ENCODE data around the gene CTNNA3.

CTNNA3 gene

GRCh38 chr10:66842371-66842770, 853.6 kb downstream of the CTNNA3 start:
- no peak for DNase-seq

DNA sequence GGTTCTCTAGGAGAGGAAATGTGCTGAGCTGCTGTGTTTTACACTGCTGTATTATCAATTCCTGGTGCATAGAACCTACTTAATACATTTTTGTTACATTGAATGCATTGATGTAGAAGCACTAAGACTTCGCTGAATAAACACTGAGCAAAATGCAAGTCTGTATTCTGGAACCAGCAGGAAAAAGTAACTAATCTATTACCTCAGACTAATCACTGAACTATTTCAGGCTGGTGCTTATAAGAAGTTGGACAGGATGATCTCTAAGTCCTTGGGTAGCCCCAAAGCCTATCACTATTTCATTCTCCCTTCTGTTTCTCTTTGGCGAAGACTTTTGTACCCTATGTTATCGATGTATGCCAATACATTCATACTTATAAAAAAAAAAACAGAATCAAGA, 857.3 kb downstream of the CTNNA3 start:
- no peak for DNase-seq

DNA sequence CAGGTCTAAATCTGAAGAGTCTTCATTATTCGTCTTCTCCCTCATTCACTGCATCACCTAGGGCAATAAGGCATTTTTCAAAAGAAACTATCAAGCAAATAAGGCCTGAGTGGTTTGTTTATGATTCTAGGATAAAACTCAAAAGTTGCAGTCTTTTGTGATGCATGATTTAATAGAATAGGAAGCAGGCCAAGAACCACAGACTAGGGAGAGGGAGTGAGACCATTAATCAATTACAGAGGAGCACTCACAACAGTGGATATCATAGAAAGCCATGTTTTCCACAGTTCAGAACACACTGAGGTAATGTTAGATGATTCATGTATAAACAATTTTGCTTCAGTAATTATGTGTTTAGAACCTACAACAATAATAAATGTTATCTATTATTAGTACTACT, 858.0 kb downstream of the CTNNA3 start:
- DNase-seq: no peak

DNA sequence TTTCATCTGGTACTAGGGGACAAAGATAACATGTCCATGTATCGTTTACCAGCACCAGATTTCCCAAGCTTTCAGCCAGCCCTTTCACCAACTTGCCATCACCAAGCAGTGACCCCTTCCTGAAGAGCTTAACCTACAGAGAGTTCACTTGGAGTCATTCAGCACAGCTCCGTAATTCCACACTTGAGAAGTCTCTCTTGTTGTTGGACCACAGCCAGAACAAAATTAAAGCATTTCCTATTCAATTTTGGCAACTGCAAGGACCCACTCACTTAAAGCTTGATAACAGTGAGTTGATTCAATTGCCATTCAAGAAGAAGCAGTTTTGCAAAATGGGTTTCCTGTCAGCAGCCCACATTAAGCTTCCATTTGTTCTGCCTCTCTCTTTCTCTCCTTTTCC, 858.7 kb downstream of the CTNNA3 start:
- DNase-seq: no peak

- DNase-seq: no peak
Observed at GRCh38 chr10:66836771-66837170, 859.2 kb downstream of the CTNNA3 start.

DNA sequence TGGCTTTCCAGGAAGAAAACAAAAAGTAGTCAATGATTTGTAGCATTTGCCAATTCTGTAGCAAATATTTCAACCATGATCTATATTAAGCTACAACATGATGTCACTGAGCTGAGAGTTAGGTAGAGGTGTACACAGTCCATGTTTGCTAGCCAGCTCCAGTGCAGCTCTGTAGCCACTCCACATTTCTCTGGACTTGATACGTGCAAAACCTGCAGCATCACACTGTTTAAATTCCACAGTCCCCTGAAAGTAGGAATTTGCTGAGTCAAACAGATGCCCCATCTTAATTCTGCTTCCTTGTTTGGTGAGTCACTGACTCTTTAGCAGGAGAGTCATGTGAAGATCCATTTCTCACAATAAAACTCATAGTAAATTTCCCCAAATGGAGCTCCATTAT, 859.9 kb downstream of the CTNNA3 start:
- no peak for DNase-seq

DNA sequence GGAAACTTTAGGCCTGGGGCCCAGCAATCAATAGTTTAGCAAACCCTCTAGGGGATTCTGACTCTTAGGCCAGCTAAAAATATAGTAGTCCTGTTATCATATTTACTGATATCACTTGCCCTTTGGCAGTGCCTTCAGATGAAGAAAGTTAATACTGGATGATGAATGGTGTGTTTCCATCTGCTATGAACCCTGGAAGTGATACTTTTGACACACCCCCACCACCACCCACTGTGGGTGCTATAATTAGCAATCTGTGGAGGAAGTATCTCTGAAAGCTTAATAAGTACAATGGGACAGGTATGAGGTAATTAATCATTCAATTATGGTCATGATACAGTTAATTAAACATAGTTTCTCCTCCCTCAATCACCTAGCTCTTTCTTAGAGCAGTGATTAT, 860.6 kb downstream of the CTNNA3 start:
- DNase-seq: no peak

DNA sequence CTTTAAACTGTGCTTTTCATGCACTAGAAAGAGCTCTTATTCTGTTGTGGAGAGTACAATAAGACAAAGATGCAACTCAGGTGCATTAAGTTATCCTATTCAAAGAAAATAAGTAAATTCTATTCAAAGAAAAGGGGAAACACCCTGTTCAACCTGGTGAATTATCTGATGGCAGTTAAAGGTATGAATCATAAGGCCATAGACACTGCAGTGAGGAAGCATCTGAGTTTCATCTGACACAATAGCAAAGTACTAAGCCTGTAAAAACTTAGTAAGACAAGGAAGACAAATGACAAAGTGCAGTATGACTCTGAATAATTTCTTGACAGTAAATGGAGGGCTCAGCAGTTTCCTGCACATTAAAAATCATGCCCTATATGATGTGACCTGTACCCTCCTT, 861.2 kb downstream of the CTNNA3 start:
- DNase-seq: no peak

GRCh38 chr10:66833861-66834260, 862.1 kb downstream of the CTNNA3 start:
- no peak for DNase-seq

GRCh38 chr10:66832781-66833422, 863.1 kb downstream of the CTNNA3 start:
- DNase-seq: no peak

- no peak for DNase-seq
Observed at GRCh38 chr10:66828957-66829356, 867.0 kb downstream of the CTNNA3 start.

- no peak for DNase-seq
Observed at GRCh38 chr10:66827353-66827752, 868.6 kb downstream of the CTNNA3 start.

DNA sequence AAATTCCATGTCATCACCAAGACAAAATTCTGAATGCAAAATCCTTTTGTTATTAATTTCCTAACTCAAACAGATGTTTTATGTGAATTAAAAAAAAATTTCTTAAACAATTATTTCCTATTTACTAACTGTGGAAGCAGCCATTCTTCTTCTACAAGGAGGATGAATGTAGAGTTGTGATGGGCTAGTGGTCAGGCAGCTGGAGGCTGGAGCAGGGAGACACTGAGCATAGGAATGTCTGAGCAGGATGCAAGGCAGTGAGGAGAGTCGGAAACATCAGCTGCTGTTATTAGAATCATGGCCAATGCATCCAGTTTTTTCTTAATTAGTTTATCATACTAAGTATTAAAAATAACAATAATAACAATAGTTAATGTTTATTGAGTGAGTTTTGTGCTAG, 872.7 kb downstream of the CTNNA3 start:
- DNase-seq: no peak

DNA sequence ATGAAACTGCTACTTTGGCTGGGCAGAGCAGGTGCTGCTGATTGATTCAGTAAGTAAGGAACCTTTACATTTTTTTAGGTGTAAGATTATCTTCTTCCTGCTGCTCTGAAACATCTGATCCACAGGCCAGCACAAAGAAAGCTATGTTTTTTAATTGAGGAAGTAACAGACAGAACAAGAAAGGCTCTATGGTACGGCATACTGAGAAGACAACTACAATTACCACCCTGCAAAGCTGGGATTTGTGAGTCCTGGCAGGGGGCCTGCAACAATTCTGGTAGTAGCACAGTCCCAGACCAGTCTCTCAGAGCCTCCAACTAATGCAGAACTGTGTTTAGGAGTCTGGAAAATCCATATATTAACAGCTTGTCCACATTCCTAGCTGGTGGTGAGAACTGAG, 873.2 kb downstream of the CTNNA3 start:
- DNase-seq: no peak

DNA sequence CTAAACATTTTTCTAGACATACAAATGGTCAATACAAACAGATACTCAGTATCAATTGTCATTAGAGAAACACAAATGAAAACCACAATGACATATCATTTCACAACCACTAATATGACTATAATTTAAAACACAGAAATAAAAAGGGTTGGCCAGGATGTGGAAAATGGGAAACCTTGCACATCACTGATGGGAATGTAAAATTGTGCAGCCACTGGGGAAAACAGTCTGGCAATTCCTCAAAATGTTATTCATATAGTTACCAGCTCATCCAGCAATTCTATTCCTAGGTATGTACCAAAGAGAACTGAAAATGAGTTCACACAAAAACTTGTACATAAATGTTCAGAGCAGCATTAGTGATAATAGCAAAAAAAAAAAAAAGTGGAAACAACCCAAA, 876.3 kb downstream of the CTNNA3 start:
- no peak for DNase-seq

DNA sequence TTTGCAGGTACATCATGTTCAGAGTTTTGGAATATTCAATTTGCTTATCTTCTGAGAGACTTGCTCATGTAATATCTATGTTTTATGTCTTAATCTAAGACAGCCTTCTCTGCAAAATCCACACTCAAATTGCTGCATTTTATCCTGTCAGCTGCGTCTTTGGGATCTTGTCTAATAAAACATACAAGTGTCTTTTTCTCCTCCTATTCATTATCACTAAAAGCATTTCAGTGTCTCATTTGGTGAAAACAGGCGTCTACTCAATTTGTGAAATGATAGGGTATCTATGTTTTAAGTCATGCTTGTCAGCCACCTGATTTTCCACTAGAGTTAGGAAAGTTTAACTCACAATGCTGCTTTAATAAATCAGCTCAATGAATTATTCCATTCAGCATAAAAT, 882.9 kb downstream of the CTNNA3 start:
- DNase-seq: no peak

GRCh38 chr10:66811211-66811610, 884.8 kb downstream of the CTNNA3 start:
- DNase-seq: no peak

GRCh38 chr10:66809402-66809801, 886.6 kb downstream of the CTNNA3 start:
- no peak for DNase-seq

GRCh38 chr10:66805612-66806011, 890.4 kb downstream of the CTNNA3 start:
- no peak for DNase-seq

DNA sequence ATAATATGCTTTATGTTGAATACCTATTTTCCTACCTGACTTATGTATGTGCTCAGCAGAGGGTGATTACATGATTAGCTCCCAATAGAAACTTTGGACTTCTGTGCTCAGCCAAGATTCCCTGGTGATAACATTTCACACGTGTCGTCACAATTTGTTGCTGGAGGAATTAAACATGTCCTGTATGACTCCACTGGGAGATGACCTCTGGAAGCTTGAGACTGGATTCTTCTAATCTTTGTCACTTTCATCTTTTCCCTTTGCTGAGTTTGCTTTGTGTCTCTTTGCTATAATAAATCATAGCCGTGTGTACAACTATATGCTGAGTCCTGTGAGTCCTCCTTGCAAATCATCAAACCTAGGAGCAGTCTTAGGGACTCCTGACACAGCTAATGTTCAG, 891.0 kb downstream of the CTNNA3 start:
- DNase-seq: no peak

DNA sequence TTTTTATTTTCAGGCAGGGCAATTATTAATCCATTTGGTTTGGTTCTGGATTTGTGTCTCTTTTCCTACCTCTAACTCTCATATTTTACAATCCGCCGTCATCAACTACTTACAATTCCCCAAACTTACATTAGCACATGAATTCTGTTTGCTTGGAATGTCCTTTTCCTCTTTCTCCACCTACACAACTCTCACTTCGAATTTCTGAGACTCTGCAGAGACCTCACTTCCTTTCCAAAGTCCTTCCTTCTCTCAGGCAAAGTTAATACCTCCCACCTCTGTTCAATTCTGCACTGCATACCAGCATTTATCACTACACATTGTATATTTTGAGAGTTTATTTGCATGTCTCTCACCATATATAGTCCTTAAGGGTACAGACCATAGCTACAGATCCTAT, 892.8 kb downstream of the CTNNA3 start:
- no peak for DNase-seq

- DNase-seq: no peak
Observed at GRCh38 chr10:66799474-66799873, 896.5 kb downstream of the CTNNA3 start.

DNA sequence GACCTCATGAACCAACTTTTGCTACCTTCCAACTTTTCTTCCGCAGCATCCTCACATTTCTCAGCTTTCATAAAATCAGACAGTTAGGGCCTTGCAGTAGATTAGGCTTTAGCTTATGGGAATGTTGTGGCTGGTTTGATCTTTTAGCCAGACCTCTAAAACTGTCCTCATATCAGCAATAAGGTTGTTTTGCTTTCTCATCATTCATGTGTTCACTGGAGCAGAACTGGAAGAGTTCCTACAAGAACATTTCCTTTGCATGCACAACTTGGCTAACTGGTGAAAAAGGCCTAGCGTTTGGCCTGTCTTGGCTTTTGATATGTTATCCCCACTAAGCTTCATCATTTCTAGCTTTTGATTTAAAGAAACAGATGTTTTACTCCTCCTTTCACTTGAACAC, 900.1 kb downstream of the CTNNA3 start:
- DNase-seq: no peak

GRCh38 chr10:66792441-66792840, 903.6 kb downstream of the CTNNA3 start:
- DNase-seq: no peak

- DNase-seq: no peak
Observed at GRCh38 chr10:66788178-66788987, 907.6 kb downstream of the CTNNA3 start.
